ENCODE measurements around the gene ZNF346.

Gene ZNF346

DNA sequence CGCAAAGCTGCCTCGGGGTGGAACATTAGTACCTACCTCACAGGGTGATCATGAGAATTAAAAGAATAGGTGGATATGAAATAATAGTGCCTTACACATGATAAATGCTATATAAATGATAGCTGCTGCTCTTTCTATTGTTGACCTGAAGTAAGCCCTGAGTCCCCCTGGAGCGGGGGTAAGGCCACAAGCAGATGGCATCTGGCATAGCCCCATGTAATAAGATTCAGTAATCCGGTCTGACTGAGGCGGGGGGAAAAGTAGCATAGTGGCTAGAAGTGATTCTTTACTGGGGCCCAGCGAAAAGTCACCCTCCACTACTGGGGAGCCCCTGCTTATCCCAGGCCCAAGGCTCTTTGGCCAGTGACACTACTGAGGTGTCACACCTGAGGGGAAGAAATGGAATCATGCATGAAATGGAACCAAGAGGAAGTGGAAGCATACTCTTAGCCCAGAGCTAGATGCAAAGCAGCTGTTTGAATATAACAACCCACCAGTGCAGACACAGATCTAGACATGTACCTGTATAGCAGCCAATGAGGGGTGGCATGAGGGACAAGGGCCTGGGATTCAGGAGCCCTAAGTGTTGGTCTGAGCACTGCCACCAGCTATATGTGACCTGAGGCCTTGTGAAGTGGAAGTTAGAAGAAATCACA lies 48.2 kb downstream of the ZNF346 start:
- no peak for DNase-seq (ENCODE audit: low spot score)

DNA sequence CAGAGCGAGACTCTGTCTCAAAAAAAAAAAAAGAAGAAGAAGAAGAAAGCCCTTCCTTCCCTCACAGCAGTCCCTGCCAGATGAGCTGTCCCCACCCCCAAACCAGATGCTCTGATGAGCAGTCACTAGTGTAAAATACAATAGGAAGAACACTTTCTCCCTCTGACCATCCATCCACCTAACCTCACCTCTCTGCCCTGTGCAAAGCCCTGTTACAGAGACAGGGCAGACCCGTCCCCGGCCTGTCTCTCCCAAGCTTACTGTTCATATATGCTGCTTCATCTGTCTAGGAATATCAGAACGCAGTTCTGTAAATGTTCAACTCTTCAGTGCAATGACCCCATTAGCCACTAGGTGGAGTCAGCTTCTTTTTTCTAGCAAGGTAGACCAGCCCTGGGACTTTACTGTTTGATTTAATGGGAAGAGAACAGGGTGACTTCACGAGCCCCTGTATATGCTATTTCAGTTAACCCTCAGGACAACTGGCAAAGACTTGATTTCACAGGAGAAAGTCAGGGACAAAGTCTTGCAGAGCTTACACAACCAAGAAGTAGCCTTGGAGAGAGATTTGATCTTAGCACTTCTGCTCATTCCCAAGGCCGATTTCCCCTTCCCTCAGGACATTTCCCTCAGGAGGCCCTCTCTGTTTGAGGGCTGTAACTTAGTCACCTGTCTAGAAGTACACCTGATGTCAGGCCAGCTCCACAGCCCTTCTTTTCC lies 49.3 kb downstream of the ZNF346 start:
- peak; percentile 89 for DNase-seq (ENCODE audit: low spot score)

DNA sequence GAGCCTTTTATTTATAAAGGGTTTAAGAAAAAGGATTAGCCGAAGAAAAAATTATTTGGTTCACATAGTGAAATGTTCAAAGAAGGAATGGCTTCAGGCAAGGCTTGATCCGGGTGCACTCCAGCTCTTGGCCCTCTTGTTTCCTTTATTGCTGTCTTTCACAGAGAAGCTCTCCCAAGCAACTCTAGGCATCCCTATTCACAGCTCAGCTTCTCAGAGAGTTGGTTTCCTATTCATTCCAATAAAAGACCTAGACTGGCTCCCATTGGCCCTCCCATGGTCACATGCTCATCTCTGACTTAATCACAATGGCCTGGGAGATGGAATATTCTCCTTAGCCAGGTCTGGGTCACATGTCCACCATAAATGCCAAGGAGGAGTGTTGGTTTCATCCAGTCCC lies 54.8 kb downstream of the ZNF346 start:
- no peak for DNase-seq (ENCODE audit: low spot score)

DNA sequence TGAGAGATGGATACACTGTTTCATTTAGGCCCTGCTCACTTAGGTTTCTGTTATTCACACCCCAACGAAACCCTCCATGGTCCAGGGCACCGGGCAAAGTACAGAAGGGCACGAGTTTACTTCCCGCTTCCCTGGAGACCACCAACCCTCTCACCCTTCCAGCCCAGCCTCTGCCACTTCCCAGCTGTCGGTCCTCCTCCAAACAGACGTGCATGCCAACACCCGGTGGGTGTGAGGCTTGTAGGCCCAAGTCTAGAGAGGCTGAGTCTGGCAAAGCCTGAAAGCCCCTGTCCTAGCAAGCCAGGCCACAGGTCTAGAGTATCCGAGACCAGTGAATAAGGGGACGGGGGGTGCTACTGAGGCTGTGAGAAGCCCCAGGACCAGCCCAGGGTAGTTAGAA lies 57.1 kb downstream of the ZNF346 start:
- DNase-seq (ENCODE audit: low spot score): no peak

DNA sequence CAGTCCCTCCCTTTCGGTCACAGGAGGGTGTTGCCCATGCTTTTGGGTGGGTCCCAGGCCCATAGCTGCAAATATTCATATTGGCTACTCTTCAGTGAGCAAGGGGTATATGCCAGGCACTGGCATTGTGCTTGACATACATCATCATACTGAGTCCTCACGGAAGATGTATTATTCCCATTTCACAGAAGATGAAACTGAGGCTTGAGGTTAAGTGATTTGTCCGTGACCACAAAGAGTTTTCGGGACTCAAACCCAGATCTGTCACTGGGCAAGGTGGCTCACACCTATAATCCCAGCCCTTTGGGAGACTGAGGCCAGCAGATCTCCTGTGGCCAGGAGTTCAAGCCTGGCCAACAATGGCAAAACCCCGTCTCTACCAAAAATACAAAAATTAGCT lies 57.8 kb downstream of the ZNF346 start:
- no peak for DNase-seq (ENCODE audit: low spot score)

DNA sequence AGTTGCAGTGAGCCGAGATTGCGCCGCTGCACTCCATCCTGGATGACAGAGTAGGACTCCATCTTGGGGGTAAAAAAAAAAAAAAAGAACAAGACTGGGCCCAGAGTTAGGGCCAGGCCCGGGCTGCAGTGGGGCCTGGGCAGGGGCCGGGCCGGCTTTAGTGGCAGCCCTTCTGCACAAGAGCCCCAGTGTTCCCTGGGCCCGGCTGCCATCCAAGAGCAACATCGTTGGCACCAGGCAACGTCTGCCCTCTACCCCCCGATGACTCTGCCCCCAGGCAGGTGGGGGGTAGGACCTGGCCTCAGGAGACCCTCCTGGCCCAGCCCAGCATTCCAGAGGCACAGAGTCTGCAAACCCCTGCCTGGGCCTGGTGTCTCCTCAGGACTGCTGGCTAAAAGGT lies 59.4 kb downstream of the ZNF346 start:
- no peak for DNase-seq (ENCODE audit: low spot score)

DNA sequence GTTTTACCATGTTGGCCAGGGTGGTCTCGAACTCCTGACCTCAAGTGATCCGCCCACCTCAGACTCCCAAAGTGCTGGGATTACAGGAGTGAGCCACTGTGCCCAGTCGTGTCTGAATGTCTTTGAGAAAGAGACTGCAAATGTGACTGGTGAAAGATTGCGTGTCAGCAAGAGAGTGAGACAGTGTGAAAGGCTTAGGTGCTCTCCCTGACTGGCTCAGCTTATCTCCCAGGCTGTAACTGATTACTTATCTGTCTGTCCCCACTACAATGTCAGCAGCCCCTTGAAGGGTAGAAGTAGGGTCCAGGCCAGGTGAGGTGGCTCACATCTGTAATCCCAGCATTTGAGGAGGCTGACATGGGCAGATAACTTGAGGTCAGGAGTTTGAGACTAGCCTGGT lies 60.9 kb downstream of the ZNF346 start:
- DNase-seq (ENCODE audit: low spot score): no peak

DNA sequence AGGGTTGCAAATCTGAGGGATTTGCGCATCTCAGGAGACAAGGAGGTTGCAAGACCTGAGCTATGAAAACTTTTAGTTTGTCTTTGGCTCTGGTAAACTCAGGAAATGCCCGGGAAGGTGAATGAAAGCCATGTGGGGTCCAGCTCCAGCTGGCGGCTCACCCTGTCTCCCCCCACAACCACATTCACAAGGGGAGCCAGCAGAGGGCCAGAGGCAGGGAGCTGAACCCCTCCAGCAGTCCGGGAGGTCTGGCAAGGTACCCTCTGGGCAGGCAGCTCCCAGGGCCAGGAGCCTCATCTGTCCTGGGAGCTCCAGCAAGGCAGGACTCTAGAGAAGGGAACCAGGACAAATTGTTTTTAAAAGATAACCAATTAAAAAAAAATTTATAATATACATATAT lies 61.7 kb downstream of the ZNF346 start:
- DNase-seq (ENCODE audit: low spot score): no peak

DNA sequence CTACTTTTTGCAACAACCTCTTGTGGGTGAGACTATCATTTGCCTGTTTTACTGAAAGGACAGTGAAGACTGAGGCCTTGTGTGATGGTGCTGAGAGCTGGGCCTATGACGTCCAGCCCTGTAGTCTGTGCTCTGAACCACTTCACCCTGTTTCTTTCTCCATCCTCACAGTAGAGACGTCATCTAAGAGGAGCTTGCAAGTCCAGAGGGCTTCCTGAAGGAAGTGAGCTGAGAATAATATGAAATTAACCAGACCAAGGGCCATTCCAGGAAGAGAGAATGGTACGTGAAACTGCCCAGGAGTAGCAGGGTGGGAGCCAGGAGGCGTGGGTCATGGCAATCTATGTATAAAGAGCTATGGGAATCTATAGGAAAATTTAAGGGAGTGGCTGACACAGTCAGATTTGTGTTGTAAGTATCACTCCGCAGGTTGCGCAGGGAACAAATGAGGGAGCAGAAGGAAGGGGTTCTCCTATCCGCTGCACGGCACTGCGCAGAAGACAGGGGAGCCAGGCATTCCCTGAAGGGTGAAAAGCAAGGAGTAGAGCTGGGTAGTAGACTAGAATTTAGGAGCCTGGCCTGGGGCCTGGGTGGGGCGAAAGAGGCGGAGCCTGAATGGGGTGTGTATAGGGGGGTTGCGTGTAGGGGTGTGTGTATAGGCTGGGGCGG lies 63.6 kb downstream of the ZNF346 start:
- no peak for DNase-seq (ENCODE audit: low spot score)

DNA sequence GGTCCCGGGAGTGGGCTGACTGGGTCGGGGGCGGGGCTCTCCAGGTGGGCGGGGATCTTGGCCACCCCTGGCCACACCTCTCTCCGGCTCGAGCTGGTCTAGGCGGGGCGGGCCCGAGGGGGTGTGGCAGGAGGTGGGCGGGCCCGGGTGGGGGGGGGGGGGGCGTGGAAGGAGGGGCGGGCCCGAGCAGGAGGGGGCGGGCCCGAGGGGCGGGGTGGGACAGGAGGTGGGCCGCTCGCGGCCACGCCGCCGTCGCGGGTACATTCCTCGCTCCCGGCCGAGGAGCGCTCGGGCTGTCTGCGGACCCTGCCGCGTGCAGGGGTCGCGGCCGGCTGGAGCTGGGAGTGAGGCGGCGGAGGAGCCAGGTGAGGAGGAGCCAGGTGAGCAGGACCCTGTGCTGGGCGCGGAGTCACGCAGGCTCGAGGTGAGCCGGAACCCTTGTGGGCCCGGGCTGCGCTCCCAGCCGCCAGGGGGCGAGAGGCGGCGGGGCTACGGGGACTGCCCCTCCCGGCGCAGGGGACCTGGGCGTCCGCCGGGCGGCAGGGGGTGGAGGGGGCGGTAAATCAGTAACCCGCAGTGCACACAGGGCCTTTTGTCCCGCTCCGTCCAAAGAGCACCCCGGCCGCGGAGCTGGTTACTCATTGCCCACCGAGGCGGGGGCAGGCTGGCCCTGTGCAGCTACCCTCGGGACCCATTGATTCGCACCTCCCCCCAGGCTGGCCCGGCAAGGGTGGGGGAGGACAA lies 64.3 kb downstream of the ZNF346 start, which contains the start of gene FGFR4:
Gene FGFR4 (plus strand): TSS at position 262 of the 744 bp plus-strand sequence. CDS start 2,688 bp downstream, outside the sequence.
- no peak for DNase-seq (ENCODE audit: low spot score)

DNA sequence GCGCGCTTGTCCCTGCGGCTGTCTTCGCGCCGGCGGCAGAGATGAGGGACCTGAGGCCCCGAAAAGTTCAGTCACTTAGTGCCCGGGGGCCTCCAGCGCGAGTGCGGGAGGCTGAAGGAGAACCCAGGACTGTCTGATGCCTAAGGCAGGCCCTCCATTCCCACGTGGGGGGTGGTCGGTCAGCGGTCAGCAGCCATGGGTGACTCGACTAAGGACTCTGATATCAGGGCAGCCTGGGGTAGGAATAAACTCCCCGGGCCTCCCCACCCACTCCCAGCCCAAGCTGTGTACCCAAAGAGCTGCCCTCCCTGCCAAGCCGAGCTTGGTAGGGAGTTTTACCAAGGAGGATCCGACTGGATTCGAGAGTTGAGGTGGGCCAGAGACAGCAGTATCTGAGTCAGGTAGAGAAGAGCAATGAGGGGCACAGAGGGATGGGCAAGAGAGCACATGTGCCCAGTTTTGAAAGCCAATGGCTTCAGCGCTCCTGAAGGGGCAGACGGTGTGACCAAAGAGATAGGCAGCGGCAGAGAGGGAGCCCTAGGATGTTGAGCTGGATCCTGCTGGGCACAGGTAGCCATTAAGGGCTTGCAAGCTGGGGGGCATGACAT lies 65.0 kb downstream of the ZNF346 start:
- no peak for DNase-seq (ENCODE audit: low spot score)

DNA sequence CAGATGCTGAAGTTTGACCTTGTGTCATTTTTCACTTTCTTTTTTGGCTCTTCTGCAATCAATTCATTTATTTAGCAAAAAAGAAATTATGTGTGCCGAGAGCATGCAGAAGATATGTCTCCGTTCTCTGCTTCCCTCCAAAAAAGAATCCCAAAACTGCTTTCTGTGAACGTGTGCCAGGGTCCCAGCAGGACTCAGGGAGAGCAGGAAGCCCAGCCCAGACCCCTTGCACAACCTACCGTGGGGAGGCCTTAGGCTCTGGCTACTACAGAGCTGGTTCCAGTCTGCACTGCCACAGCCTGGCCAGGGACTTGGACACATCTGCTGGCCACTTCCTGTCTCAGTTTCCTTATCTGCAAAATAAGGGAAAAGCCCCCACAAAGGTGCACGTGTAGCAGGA lies 66.6 kb downstream of the ZNF346 start:
- no peak for DNase-seq (ENCODE audit: low spot score)

DNA sequence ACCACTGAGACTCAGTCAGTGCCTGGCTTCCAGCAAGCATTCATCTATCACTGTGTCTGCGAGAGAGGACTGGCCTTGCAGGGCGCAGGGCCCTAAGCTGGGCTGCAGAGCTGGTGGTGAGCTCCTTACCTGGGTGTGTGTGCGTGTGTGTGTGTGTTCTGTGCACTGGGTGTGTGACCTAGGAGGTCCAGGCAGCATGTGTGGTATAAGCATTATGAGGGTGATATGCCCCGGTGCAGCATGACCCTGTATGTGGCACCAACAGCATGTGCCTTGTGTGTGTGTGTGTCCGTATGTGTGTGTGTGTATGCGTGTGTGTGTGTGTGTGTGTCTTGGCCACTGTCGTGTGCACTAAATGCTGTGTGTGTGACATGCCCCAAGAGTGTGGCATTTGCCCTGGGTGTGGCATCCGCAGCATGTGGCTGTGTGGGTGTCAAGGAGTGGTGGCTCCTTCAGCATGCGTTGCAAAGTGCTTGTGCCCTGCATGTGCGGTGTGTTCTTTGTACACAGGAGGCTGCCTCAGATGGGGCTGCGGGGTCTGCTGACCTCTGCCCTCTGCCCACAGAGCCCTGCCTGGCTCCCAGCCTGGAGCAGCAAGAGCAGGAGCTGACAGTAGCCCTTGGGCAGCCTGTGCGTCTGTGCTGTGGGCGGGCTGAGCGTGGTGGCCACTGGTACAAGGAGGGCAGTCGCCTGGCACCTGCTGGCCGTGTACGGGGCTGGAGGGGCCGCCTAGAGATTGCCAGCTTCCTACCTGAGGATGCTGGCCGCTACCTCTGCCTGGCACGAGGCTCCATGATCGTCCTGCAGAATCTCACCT lies 67.5 kb downstream of the ZNF346 start:
- no peak for DNase-seq (ENCODE audit: low spot score)

DNA sequence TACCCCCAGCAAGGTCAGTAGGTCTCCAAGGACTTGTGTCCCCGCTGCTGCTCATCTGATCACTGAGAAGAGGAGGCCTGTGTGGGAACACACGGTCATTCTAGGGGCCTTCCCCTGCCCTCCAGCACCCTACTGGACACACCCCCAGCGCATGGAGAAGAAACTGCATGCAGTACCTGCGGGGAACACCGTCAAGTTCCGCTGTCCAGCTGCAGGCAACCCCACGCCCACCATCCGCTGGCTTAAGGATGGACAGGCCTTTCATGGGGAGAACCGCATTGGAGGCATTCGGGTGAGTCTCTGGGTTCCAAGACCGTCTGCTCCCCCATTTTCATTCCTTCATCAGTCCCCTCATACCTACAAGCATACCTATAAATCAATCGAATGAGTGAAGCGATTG lies 68.3 kb downstream of the ZNF346 start:
- no peak for DNase-seq (ENCODE audit: low spot score)

DNA sequence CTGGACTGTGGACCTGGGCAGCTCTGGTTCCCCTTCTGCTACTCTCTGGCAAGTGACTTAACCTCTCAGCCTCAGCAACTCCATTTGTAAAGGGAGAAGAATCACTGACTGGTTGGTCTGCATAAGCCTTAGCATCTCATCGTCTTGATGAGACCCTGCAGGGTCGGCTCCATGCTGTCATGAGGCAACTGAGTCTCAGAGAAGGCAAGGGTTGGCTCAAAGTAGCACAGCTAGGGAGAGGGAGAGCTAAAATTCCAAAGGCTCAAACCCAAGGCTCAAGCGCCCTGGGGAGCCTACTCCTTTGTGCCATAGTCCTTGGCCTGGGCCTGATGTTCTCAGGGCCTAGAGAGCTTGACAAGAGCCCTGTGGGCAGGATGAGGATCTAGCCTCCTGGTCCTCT lies 68.7 kb downstream of the ZNF346 start:
- DNase-seq (ENCODE audit: low spot score): no peak

DNA sequence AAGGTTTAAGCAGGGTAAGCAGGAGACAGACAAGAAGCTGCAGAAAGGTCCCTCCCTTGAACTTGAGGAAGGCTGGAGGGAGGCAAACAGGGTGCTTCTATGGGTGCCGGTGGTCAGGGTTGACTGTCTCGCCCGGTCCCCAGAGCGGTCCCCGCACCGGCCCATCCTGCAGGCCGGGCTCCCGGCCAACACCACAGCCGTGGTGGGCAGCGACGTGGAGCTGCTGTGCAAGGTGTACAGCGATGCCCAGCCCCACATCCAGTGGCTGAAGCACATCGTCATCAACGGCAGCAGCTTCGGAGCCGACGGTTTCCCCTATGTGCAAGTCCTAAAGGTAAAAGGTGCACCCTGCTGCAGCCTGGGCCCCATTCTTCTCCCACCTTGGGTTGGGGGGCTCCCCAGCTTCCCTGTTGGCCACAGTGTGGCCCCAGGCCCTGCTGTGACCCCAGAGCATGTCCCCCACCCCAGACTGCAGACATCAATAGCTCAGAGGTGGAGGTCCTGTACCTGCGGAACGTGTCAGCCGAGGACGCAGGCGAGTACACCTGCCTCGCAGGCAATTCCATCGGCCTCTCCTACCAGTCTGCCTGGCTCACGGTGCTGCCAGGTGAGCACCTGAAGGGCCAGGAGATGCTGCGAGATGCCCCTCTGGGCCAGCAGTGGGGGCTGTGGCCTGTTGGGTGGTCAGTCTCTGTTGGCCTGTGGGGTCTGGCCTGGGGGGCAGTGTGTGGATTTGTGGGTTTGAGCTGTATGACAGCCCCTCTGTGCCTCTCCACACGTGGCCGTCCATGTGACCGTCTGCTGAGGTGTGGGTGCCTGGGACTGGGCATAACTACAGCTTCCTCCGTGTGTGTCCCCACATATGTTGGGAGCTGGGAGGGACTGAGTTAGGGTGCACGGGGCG lies 69.9 kb downstream of the ZNF346 start:
- DNase-seq (ENCODE audit: low spot score): no peak

DNA sequence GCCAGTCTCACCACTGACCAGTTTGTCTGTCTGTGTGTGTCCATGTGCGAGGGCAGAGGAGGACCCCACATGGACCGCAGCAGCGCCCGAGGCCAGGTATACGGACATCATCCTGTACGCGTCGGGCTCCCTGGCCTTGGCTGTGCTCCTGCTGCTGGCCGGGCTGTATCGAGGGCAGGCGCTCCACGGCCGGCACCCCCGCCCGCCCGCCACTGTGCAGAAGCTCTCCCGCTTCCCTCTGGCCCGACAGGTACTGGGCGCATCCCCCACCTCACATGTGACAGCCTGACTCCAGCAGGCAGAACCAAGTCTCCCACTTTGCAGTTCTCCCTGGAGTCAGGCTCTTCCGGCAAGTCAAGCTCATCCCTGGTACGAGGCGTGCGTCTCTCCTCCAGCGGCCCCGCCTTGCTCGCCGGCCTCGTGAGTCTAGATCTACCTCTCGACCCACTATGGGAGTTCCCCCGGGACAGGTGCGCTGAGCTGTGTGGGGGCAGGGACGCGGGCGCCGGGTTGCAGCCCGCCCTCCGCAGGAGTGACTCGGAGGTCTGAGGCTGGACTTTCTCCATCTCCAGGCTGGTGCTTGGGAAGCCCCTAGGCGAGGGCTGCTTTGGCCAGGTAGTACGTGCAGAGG lies 70.7 kb downstream of the ZNF346 start:
- DNase-seq (ENCODE audit: low spot score): no peak

DNA sequence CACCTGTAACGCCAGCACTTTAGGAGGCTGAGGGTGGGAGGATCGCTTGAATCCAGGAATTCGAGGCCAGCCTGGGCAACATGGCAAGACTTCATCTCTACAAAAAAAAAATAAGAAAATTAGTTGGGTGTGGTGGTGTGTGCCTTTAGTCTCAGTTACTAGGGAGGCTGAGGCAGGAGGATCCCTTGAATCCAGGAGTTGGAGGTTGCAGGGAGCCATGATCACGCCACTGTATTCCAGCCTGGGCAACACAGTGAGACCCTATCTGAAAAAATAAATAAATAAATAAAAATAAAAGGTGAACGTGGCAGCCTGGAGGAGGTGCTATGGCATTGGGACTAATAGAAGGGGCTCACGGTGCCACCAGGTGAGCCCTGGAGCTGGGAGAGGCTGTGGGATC lies 71.3 kb downstream of the ZNF346 start:
- DNase-seq (ENCODE audit: low spot score): no peak

DNA sequence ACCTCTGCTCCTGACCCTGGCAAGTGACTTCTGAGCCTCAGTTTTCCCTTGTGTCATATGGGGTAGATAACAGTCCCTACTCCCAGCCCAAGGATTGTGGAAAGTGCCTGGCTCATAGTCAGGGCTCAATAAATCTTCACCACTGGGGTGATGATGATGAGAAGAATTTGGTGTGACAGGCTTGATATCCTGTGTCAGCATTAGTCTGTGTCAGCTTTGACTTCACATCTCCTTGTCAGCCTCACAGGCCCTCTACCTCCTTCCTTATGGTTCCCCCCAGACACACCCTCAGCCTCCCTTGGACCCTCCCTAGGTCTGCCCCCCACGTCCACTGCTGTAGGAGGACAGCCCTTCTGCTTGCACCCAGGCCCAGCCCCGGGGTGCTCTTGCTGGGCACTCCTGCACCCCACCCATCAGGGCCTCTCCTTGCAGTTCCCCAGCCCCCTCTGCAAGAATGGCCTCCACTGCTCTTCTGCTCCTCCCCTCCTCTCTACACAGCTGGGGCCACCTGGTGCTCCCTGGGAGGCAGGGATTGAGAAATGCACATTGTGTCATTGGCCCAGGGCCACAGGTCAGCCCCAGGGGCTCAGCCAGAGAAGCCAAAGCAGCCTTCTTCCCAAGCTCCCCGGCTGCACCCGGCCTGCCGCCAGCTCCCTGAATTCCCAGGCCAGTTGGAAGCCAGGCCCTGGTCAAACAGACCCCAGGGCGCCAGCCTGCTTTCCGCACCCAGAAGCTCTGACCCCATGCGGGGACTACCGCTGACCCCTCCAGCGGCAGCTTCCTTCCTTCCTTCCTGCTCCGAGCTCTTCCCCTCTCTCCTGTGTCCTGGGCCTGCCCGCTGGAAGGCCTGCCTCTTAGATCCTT lies 72.0 kb downstream of the ZNF346 start:
- no peak for DNase-seq (ENCODE audit: low spot score)

All from pons (tissue), 1 donor.